GM12878 (cell line): ENCODE data around the gene TMEM9B.

Experiments
- CREB1 ChIP-seq: IDR thresholded peaks from 2 replicates; pipeline ENCODE4 v1.6.1; 2012; ENCODE audit warnings: low read depth, mild to moderate bottlenecking, inconsistent platforms
- EP300 ChIP-seq, 2 experiments: fragments of 150-350 bp in 1 of 2; IDR thresholded peaks; 2 replicates each; pipeline ENCODE4 v1.6.1; 2011 to 2012; ENCODE audit warnings: low read depth in 2 of 2, low read length in 2 of 2, borderline replicate concordance in 1 of 2, improper control_type of control experiment in 1 of 2, inconsistent platforms in 1 of 2; ENCODE audit not compliant: control insufficient read depth in 1 of 2
- ETV6 ChIP-seq, 2 experiments: fragments of 450-650 bp in 1 of 2; IDR thresholded peaks in 1 of 2; conservative IDR thresholded peaks in 1 of 2; 2 replicates each; pipeline ENCODE4 v1.6.1; 2014; ENCODE audit warnings: antibody characterized with exemption in 1 of 2, borderline replicate concordance in 1 of 2, low read depth in 1 of 2, mild to moderate bottlenecking in 1 of 2, moderate library complexity in 1 of 2
- FOXK2 ChIP-seq: fragments of 450-650 bp; IDR thresholded peaks from 2 replicates; pipeline ENCODE4 v1.6.1; 2017; ENCODE audit warnings: mild to moderate bottlenecking, moderate library complexity
- GABPA ChIP-seq: IDR thresholded peaks from 2 replicates; pipeline ENCODE4 v1.6.1; 2014; ENCODE audit warnings: antibody characterized with exemption, low read depth, mild to moderate bottlenecking, inconsistent platforms
- TF ChIP-seq, protein P1 (sequence below), 3 experiments: IDR thresholded peaks in 2 of 3; conservative IDR thresholded peaks in 1 of 3; 2 replicates each; pipeline ENCODE4 v1.5.1; 2011; ENCODE audit warnings: low read depth in 3 of 3, low read length in 3 of 3, mild to moderate bottlenecking in 3 of 3, control low read depth in 2 of 3, moderate library complexity in 2 of 3, inconsistent platforms in 1 of 3, mixed read lengths in 1 of 3; ENCODE audit not compliant: control insufficient read depth in 2 of 3, insufficient read depth in 1 of 3; ENCODE audit errors: extremely low read depth in 1 of 3

DNA sequence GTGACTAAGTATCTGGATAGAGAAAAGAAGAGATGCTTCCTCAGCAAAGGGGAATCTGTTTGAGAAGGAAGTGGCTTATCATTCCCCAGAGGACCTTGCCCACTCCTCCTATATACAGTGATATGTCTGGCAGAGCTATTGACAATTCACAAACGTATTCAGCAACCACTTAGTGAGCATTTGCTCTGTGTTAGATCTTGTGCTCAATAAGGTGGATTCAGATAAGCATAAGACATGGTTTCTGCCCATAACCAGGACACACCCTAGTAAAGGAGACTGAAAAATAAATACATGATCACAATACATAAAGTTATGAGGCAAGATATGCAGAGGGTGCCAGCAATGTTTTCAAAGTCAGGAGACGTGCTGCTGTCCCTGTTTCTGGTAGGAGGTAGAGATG, 1.4 kb downstream of the TMEM9B start:
- no peak for TF ChIP-seq FOXK2
- no peak for TF ChIP-seq CREB1
- no peak for TF ChIP-seq EP300 (IDR thresholded peaks at IDR 0.05; ENCODE audit: borderline replicate concordance in 1 of 2, control insufficient read depth in 1 of 2, low read depth in 2 of 2, low read length in 2 of 2)
- no peak for TF ChIP-seq GABPA
- TF ChIP-seq, protein P1, sequence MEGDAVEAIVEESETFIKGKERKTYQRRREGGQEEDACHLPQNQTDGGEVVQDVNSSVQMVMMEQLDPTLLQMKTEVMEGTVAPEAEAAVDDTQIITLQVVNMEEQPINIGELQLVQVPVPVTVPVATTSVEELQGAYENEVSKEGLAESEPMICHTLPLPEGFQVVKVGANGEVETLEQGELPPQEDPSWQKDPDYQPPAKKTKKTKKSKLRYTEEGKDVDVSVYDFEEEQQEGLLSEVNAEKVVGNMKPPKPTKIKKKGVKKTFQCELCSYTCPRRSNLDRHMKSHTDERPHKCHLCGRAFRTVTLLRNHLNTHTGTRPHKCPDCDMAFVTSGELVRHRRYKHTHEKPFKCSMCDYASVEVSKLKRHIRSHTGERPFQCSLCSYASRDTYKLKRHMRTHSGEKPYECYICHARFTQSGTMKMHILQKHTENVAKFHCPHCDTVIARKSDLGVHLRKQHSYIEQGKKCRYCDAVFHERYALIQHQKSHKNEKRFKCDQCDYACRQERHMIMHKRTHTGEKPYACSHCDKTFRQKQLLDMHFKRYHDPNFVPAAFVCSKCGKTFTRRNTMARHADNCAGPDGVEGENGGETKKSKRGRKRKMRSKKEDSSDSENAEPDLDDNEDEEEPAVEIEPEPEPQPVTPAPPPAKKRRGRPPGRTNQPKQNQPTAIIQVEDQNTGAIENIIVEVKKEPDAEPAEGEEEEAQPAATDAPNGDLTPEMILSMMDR (IDR thresholded peaks at IDR 0.05 in 2 of 3, conservative IDR thresholded peaks at IDR 0.05 in 1 of 3; ENCODE audit: control insufficient read depth in 2 of 3, extremely low read depth in 1 of 3, insufficient read depth in 1 of 3, low read depth in 3 of 3, low read length in 3 of 3), result no peak
- TF ChIP-seq ETV6 (conservative IDR thresholded peaks at IDR 0.05 in 1 of 2, IDR thresholded peaks at IDR 0.05 in 1 of 2; ENCODE audit: borderline replicate concordance in 1 of 2, low read depth in 1 of 2), result no peak
